Activated CD4-positive, alpha-beta T cell treated with anti-CD3 and anti-CD28 coated beads for 36 hours (primary cell): ENCODE measurements around the gene PIH1D1. TPM values are rescaled to one million over a fixed set of nuclear protein-coding genes. Genes with fewer than 3 reads are reported as not detected.

ENCODE experiments used
- ATAC-seq: fragments of 200-7000 bp; cut with Tn5 transposase; one replicate; pipeline ENCODE4 v1.10.0; 2021; ENCODE audit warnings: mild to moderate bottlenecking, moderate library complexity
- CTCF ChIA-PET: fragments of 350-600 bp; sonication (Branson Sonifier 250); formaldehyde crosslinking; loops from one replicate; lab custom pipeline; 2021; ENCODE audit warnings: antibody characterized with exemption; lab: Charles Lee
- POLR2A ChIA-PET: fragments of 350-600 bp; sonication (Branson Sonifier 250); formaldehyde crosslinking; loops from one replicate; lab custom pipeline; 2021; ENCODE audit warnings: antibody characterized with exemption, inconsistent platforms; lab: Charles Lee
- DNase-seq: peaks from one replicate; pipeline ENCODE4 v3.0.0-alpha.2; 2020
- H3K27ac Mint-ChIP-seq: one replicate; pipeline ENCODE4 v1.8.0; 2021; ENCODE audit warnings: mixed read lengths
- H3K27me3 Mint-ChIP-seq: one replicate; pipeline ENCODE4 v1.8.0; 2021; ENCODE audit warnings: mixed read lengths
- H3K36me3 Mint-ChIP-seq: one replicate; pipeline ENCODE4 v1.8.0; 2021; ENCODE audit warnings: low read depth, mixed read lengths
- H3K4me1 Mint-ChIP-seq: one replicate; pipeline ENCODE4 v1.8.0; 2021; ENCODE audit warnings: mixed read lengths
- H3K4me3 Mint-ChIP-seq: one replicate; pipeline ENCODE4 v1.8.0; 2021; ENCODE audit warnings: mild to moderate bottlenecking, moderate library complexity, mixed read lengths
- H3K9me3 Mint-ChIP-seq: one replicate; pipeline ENCODE4 v1.8.0; 2021; ENCODE audit warnings: low read depth, mixed read lengths
- intact Hi-C, 2 experiments: fragments of 100-400 bp; cut with DNase I in 1 of 2; cut with micrococcal nuclease in 1 of 2; formaldehyde crosslinking; loops; one replicate each; pipeline versions ENCODE4 v1.14.2 to v1.15.1; 2022 to 2024; cut with DNase I, micrococcal nuclease
- total RNA-seq, 2 experiments: library from RNA; stranded (reverse); gene quantifications; one replicate each; pipeline ENCODE4 v1.2.3, GENCODE V29; 2021

PIH1D1 gene
- total RNA-seq: 100 to 1,000 TPM; 117 to 138 TPM

GRCh38 chr19:49451430-49452181 is at the start of gene PIH1D1:
PIH1D1 (minus strand) TSS chr19:49451814; CDS start chr19:49451574, 240 bp downstream.
- intact Hi-C loops: loop anchor here (1.0 to 5.0 kb wide), 8 partner anchors 8 to 814 kb away; partner anchors contain the start of genes AP2A1 (in 1 of the 2), DBP (in 1 of the 2), NOSIP (in 1 of the 2) and RPL13A (in 1 of the 2)
- peak; percentile 71 for ATAC-seq
- H3K4me3 Mint-ChIP-seq: peak within 1 kb of the TSS; percentile 100
- no peaks in the 10 kb centered on the region for H3K27me3 Mint-ChIP-seq
- ChIA-PET POLR2A (interaction anchor here (0.6 to 3.4 kb wide), 7 partner anchors 18 to 158 kb away, joined by 3 to 18 read pairs (median 5); partner anchors contain the start of gene RPS11), CTCF (interaction anchor here (0.6 to 1.9 kb wide), 10 partner anchors 19 to 338 kb away, joined by 3 to 8 read pairs (median 3); partner anchors contain the start of gene RPS11)
- H3K27ac Mint-ChIP-seq: peak within 1 kb of the TSS; percentile 100
- DNase-seq: peak; percentile 98
- no peaks in the 10 kb centered on the region for H3K9me3 Mint-ChIP-seq
- peaks cover 50% of the 10 kb centered on the region for H3K4me1 Mint-ChIP-seq
- H3K36me3 Mint-ChIP-seq: peaks cover 53% of the 10 kb centered on the region

- CTCF ChIA-PET: interaction anchor here (0.6 to 1.5 kb wide), 6 partner anchors 9 to 193 kb away, joined by 3 to 5 read pairs (median 3); partner anchors contain the start of gene RCN3
- intact Hi-C loops: loop anchor here in 1 of 2 experiments (1.0 to 5.0 kb wide), 2 partner anchors 92 to 313 kb away; partner anchors contain the start of genes FUZ and PRR12
- Mint-ChIP-seq H3K27ac (peak overlapping the region; percentile 98), H3K36me3 (peaks cover 42% of the 10 kb centered on the region), H3K4me3 (peak overlapping the region; percentile 93), H3K4me1 (peaks cover 48% of the 10 kb centered on the region), H3K27me3 (no peaks in the 10 kb centered on the region), H3K9me3 (no peaks in the 10 kb centered on the region)
- DNase-seq: peak; percentile 53
- ATAC-seq: no peak
- POLR2A ChIA-PET: interaction anchor here (0.6 to 1.0 kb wide), 4 partner anchors 28 to 370 kb away, joined by 3 to 4 read pairs (median 4); partner anchors contain the start of gene RCN3
Observed at GRCh38 chr19:49499030-49499670, 47.5 kb upstream of the PIH1D1 start.

GRCh38 chr19:49498475-49498874 is 46.9 kb upstream of the PIH1D1 start:
- ATAC-seq (no peak), DNase-seq (no peak)
- H3K27me3 Mint-ChIP-seq: no peaks in the 10 kb centered on the region
- peaks cover 48% of the 10 kb centered on the region for H3K4me1 Mint-ChIP-seq
- POLR2A ChIA-PET: no interaction called here
- H3K36me3 Mint-ChIP-seq: peaks cover 42% of the 10 kb centered on the region
- peak overlapping the region; percentile 93 for H3K4me3 Mint-ChIP-seq
- CTCF ChIA-PET: interaction anchor here (1.3 to 1.5 kb wide), 3 partner anchors 23 to 56 kb away, joined by 3 to 6 read pairs (median 3); no protein-coding TSS in a partner anchor
- H3K9me3 Mint-ChIP-seq: no peaks in the 10 kb centered on the region
- intact Hi-C loops: loop anchor here in 1 of 2 experiments (5.0 kb wide), 1 partner anchor 314 kb away; the partner anchor contains the start of gene FUZ
- peak overlapping the region; percentile 98 for H3K27ac Mint-ChIP-seq

DNA sequence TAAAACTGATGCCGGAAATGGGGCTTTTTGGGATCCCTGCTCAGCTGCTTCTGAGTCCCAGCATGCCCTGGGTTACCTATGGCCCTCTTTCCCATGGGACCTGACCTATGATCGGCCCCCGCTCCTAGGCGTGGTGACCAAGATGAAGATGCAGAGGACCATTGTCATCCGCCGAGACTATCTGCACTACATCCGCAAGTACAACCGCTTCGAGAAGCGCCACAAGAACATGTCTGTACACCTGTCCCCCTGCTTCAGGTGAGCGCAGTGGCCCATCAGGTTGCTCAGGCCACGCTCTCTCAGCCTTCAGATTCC is 46.1 kb upstream of the PIH1D1 start:
- no peak for ATAC-seq
- H3K27me3 Mint-ChIP-seq: no peaks in the 10 kb centered on the region
- intact Hi-C loops: loop anchor here (2.0 to 5.0 kb wide), 8 partner anchors 45 to 369 kb away; partner anchors contain the start of genes FUZ (in 2 of the 2), ALDH16A1 (in 1 of the 2), PNKP (in 1 of the 2) and PRMT1 (in 1 of the 2)

DNA sequence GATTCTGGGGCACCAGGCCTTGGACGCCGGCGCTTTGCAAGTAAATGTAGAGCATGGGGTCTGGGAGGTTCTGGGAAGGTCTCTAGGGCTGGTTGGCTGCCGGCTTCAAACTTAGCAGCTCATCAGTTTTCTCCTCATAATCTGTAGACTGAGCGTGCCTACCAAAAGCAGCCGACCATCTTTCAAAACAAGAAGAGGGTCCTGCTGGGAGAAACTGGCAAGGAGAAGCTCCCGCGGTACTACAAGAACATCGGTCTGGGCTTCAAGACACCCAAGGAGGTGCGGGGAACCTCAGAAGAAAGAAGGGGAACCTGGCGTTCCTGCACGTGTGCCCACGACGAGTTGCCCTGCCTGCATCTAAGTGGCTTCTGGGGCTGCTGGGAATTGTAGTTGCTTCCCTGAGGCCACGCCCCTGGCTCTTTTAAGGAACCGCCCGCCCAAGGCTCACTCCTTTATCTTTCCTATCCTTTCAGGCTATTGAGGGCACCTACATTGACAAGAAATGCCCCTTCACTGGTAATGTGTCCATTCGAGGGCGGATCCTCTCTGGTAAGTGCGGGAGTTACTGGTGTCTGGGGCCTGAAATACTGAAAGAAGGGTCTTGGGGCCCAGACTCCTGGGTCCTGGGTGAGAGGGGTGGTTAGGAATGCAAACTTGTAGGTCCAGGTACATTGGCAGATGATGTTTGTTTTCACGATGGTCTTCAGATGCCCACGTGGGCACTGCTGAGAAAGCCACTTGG is 45.6 kb upstream of the PIH1D1 start:
- peaks cover 51% of the 10 kb centered on the region for H3K36me3 Mint-ChIP-seq
- intact Hi-C loops: loop anchor here (2.0 to 5.0 kb wide), 8 partner anchors 44 to 370 kb away; partner anchors contain the start of genes FUZ (in 2 of the 2), ALDH16A1 (in 1 of the 2), PNKP (in 1 of the 2) and PRMT1 (in 1 of the 2)
- H3K4me3 Mint-ChIP-seq: peak overlapping the region; percentile 93
- H3K27ac Mint-ChIP-seq: peak overlapping the region; percentile 98
- ChIA-PET POLR2A (interaction anchor here (0.9 to 2.0 kb wide), 4 partner anchors 37 to 143 kb away, joined by 3 to 12 read pairs (median 7); partner anchors contain the start of genes PIH1D1 and RRAS), CTCF (interaction anchor here (1.5 kb wide), 2 partner anchors 50 to 379 kb away, joined by 3 to 6 read pairs; no protein-coding TSS in a partner anchor)
- no peaks in the 10 kb centered on the region for H3K27me3 Mint-ChIP-seq
- H3K4me1 Mint-ChIP-seq: peaks cover 47% of the 10 kb centered on the region
- ATAC-seq: peak; percentile 5
- peak; percentile 86 for DNase-seq
- H3K9me3 Mint-ChIP-seq: no peaks in the 10 kb centered on the region

More for the DNA sequence above, 46.1 kb upstream of the PIH1D1 start:
- H3K36me3 Mint-ChIP-seq: peaks cover 46% of the 10 kb centered on the region
- H3K4me3 Mint-ChIP-seq: peak overlapping the region; percentile 93
- H3K9me3 Mint-ChIP-seq: no peaks in the 10 kb centered on the region
- peak; percentile 32 for DNase-seq
- peak overlapping the region; percentile 98 for H3K27ac Mint-ChIP-seq
- ChIA-PET POLR2A (no interaction called here), CTCF (interaction anchor here (1.5 kb wide), 1 partner anchor 49 kb away, joined by 6 read pairs; no protein-coding TSS in a partner anchor)
- H3K4me1 Mint-ChIP-seq: peaks cover 47% of the 10 kb centered on the region

DNA sequence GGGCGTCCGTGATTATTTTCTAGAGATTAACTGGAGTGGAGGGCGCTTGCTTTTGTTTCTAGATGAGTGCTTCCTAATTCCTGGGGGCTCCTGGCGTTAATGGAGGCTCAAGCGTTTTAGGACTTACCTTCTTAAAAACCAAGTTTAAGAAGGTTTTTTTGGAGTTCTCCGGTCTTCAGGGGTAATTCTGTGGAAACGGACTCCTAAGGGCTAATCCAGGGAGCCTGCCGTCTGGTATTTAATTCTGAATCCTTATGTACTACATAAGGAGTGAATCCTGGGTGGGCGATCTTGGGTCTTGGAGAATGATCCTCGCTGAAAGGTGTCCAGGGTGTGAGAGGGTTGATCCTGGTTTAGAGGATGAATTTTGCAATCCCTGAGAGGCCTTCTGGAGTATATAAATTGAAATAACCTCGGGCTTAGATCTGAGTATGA is 45.0 kb upstream of the PIH1D1 start:
- peaks cover 56% of the 10 kb centered on the region for H3K36me3 Mint-ChIP-seq

DNA sequence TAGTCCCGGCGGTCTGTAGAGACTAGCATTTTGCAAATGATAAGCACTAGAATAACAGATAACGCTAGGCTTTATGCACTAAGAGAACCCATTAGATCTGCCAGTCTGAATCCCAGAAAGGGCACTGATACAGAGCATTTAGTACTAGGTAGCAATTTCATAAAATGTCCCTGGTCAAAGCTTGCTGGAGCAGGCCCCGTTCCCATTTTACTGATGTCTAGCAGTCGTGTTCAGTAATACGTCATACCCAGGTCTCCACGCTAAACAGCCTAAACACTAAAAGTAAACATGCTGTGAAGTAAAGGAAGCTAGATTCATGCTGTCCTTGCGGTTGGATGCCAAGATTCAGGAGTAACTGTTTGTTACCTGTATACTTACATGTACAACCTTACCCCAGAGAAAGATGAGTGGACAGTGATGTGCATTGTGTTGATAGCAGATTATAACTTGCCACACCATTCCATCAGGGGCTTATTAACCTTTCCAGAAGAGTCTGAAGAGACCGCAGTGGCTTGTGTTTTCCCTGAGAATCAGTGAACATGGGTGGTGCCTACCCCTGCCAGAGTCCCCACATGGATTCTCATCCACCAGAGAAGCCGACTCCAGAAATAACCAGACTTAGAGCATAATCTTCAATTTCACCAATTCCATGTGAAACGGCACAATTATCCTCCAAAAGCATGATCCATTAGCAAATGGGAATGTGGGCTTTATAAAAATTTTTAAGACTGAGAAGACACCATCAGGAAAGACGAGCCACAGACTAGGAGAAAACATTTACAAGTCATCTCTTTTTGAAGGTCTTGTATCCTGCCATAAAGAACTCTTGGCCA is 41.2 kb upstream of the PIH1D1 start:
- Mint-ChIP-seq H3K4me1 (peaks cover 31% of the 10 kb centered on the region), H3K27me3 (no peaks in the 10 kb centered on the region), H3K9me3 (no peaks in the 10 kb centered on the region), H3K4me3 (peak overlapping the region; percentile 7), H3K36me3 (peaks cover 66% of the 10 kb centered on the region), H3K27ac (peak overlapping the region; percentile 73)
- CTCF ChIA-PET: interaction anchor here (0.8 to 1.6 kb wide), 3 partner anchors 19 to 184 kb away, joined by 3 to 6 read pairs (median 3); partner anchors contain the start of gene FLT3LG
- POLR2A ChIA-PET: interaction anchor here (0.6 to 1.3 kb wide), 4 partner anchors 16 to 513 kb away, joined by 4 to 6 read pairs (median 4); no protein-coding TSS in a partner anchor
- DNase-seq (no peak), ATAC-seq (no peak)
- intact Hi-C loops: no loop called here

More for the DNA sequence above, 45.0 kb upstream of the PIH1D1 start:
- Mint-ChIP-seq H3K9me3 (no peaks in the 10 kb centered on the region), H3K27me3 (no peaks in the 10 kb centered on the region), H3K4me3 (peak overlapping the region; percentile 93), H3K27ac (peak overlapping the region; percentile 98), H3K4me1 (peaks cover 44% of the 10 kb centered on the region)
- intact Hi-C loops: loop anchor here (1.0 to 5.0 kb wide), 22 partner anchors 9 to 529 kb away; partner anchors contain the start of genes ALDH16A1 (in 2 of the 2), FUZ (in 2 of the 2), RPL13A (in 2 of the 2) and AKT1S1 (in 1 of the 2)
- POLR2A ChIA-PET: interaction anchor here (0.9 to 2.0 kb wide), 9 partner anchors 9 to 180 kb away, joined by 3 to 12 read pairs (median 6); partner anchors contain the start of genes PIH1D1, PRMT1, RPL13A and RRAS
- no peak for DNase-seq
- CTCF ChIA-PET: interaction anchor here (1.0 to 1.5 kb wide), 5 partner anchors 9 to 380 kb away, joined by 3 to 4 read pairs (median 3); partner anchors contain the start of gene PIH1D1
- no peak for ATAC-seq

GRCh38 chr19:49491804-49492572 is 40.4 kb upstream of the PIH1D1 start:
- no peak for ATAC-seq
- Mint-ChIP-seq H3K9me3 (no peaks in the 10 kb centered on the region), H3K4me3 (peak overlapping the region; percentile 7), H3K4me1 (peaks cover 30% of the 10 kb centered on the region), H3K27me3 (no peaks in the 10 kb centered on the region), H3K36me3 (peaks cover 66% of the 10 kb centered on the region), H3K27ac (peak overlapping the region; percentile 73)
- DNase-seq: no peak
- intact Hi-C loops: no loop called here
- CTCF ChIA-PET: interaction anchor here (0.8 to 1.6 kb wide), 3 partner anchors 16 to 55 kb away, joined by 3 to 6 read pairs (median 4); partner anchors contain the start of gene FLT3LG
- POLR2A ChIA-PET: interaction anchor here (0.6 to 1.3 kb wide), 3 partner anchors 15 to 67 kb away, joined by 4 to 6 read pairs (median 5); no protein-coding TSS in a partner anchor
